Activated B cell treated with CpG ODN at 0.5 μM for 24 hours (primary cell): ENCODE measurements around the gene SDHA. TPM values are rescaled to one million over a fixed set of nuclear protein-coding genes. Genes with fewer than 3 reads are reported as not detected.
"Not testable (repeated sequence)": the region's sequence is repeated elsewhere in the genome, so short reads cannot be mapped to it uniquely, and the experiment has no call there.

Experiments used
- ATAC-seq: fragments of 200-7000 bp; cut with Tn5 transposase; one replicate; pipeline ENCODE4 v1.10.0; 2021; ENCODE audit warnings: low read depth, mild to moderate bottlenecking, moderate library complexity
- CTCF ChIA-PET: fragments of 350-600 bp; sonication (Branson Sonifier 250); formaldehyde crosslinking; loops from one replicate; lab custom pipeline; 2021; ENCODE audit warnings: antibody characterized with exemption; lab: Charles Lee
- POLR2A ChIA-PET: fragments of 350-600 bp; sonication (Branson Sonifier 250); formaldehyde crosslinking; loops from one replicate; lab custom pipeline; 2021; ENCODE audit warnings: antibody characterized with exemption; lab: Charles Lee
- DNase-seq: peaks from one replicate; pipeline ENCODE4 v3.0.0; 2022
- H3K27ac Mint-ChIP-seq: one replicate; pipeline ENCODE4 v1.8.0; 2020; ENCODE audit warnings: mixed read lengths
- H3K27me3 Mint-ChIP-seq: one replicate; pipeline ENCODE4 v1.8.0; 2021; ENCODE audit warnings: mixed read lengths
- H3K36me3 Mint-ChIP-seq: one replicate; pipeline ENCODE4 v1.8.0; 2021; ENCODE audit warnings: low read depth, mixed read lengths
- H3K4me1 Mint-ChIP-seq: one replicate; pipeline ENCODE4 v1.8.0; 2021; ENCODE audit warnings: mixed read lengths
- H3K4me3 Mint-ChIP-seq: one replicate; pipeline ENCODE4 v1.8.0; 2020; ENCODE audit warnings: mild to moderate bottlenecking, mixed read lengths
- H3K9me3 Mint-ChIP-seq: one replicate; pipeline ENCODE4 v1.8.0; 2020; ENCODE audit warnings: mixed read lengths
- CTCF ChIP-seq: fragments of 200-600 bp; IDR thresholded peaks from one replicate; pipeline ENCODE4 v1.8.0; 2022; ENCODE audit warnings: antibody characterized with exemption, mild to moderate bottlenecking
- intact Hi-C: fragments of 100-400 bp; cut with micrococcal nuclease; formaldehyde crosslinking; loops from one replicate; pipeline ENCODE4 v1.15.1; 2024
- total RNA-seq: library from RNA; stranded (reverse); gene quantifications from 2 replicates; pipeline ENCODE4 v1.2.3, GENCODE V29; 2022

The SDHA gene
- total RNA-seq, 1 donor from 2014 or later: 95.7 TPM

GRCh38 chr5:234450-234849 lies 16.3 kb downstream of the SDHA start:
- H3K36me3 Mint-ChIP-seq: peaks cover 77% of the 10 kb centered on the region
- ChIA-PET POLR2A (no interaction called here), CTCF (no interaction called here)
- H3K4me1 Mint-ChIP-seq: no peaks in the 10 kb centered on the region
- ATAC-seq (no peak), DNase-seq (no peak)
- no peak for TF ChIP-seq CTCF
- no peaks in the 10 kb centered on the region for H3K9me3 Mint-ChIP-seq
- no peak overlapping the region for H3K27ac Mint-ChIP-seq
- no peaks in the 10 kb centered on the region for H3K27me3 Mint-ChIP-seq
- no peak overlapping the region for H3K4me3 Mint-ChIP-seq
- intact Hi-C loops: loop anchor here (10.0 kb wide), 1 partner anchor 1360 kb away; no protein-coding TSS in a partner anchor

- ATAC-seq: not testable (repeated sequence)
Observed at GRCh38 chr5:235527-235926, 17.4 kb downstream of the SDHA start.

GRCh38 chr5:237931-238330 lies 19.8 kb downstream of the SDHA start:
- H3K4me1 Mint-ChIP-seq, CTCF ChIA-PET, H3K9me3 Mint-ChIP-seq, H3K4me3 Mint-ChIP-seq, ATAC-seq, POLR2A ChIA-PET, H3K27me3 Mint-ChIP-seq, DNase-seq, H3K27ac Mint-ChIP-seq: not testable (repeated sequence)
- intact Hi-C loops: loop anchor here (10.0 kb wide), 1 partner anchor 1357 kb away; no protein-coding TSS in a partner anchor
- peaks cover 79% of the 10 kb centered on the region for H3K36me3 Mint-ChIP-seq

More at GRCh38 chr5:235527-235926, 17.4 kb downstream of the SDHA start:
- H3K4me3 Mint-ChIP-seq, DNase-seq, H3K4me1 Mint-ChIP-seq, H3K27me3 Mint-ChIP-seq, H3K9me3 Mint-ChIP-seq, H3K27ac Mint-ChIP-seq, POLR2A ChIA-PET, CTCF ChIA-PET: not testable (repeated sequence)
- intact Hi-C loops: loop anchor here (10.0 kb wide), 1 partner anchor 1359 kb away; no protein-coding TSS in a partner anchor
- peaks cover 79% of the 10 kb centered on the region for H3K36me3 Mint-ChIP-seq

GRCh38 chr5:240550-240949 lies 22.4 kb downstream of the SDHA start:
- intact Hi-C loops, H3K9me3 Mint-ChIP-seq, CTCF ChIA-PET, DNase-seq, H3K4me3 Mint-ChIP-seq, ATAC-seq, POLR2A ChIA-PET, H3K4me1 Mint-ChIP-seq, H3K27ac Mint-ChIP-seq, H3K27me3 Mint-ChIP-seq: not testable (repeated sequence)
- peaks cover 71% of the 10 kb centered on the region for H3K36me3 Mint-ChIP-seq

- H3K9me3 Mint-ChIP-seq, H3K27ac Mint-ChIP-seq, ATAC-seq, CTCF ChIA-PET, H3K4me3 Mint-ChIP-seq, H3K4me1 Mint-ChIP-seq, H3K27me3 Mint-ChIP-seq, intact Hi-C loops, POLR2A ChIA-PET, DNase-seq: not testable (repeated sequence)
- peaks cover 71% of the 10 kb centered on the region for H3K36me3 Mint-ChIP-seq
Observed at GRCh38 chr5:241045-241669, 23.0 kb downstream of the SDHA start.

GRCh38 chr5:243683-244367 lies 25.7 kb downstream of the SDHA start:
- ATAC-seq, POLR2A ChIA-PET, intact Hi-C loops, H3K4me1 Mint-ChIP-seq, H3K9me3 Mint-ChIP-seq, H3K27me3 Mint-ChIP-seq, H3K4me3 Mint-ChIP-seq, CTCF ChIA-PET, DNase-seq: not testable (repeated sequence)
- Mint-ChIP-seq H3K27ac (peak overlapping the region; percentile 18), H3K36me3 (peaks cover 78% of the 10 kb centered on the region)

GRCh38 chr5:245717-246116 lies 27.6 kb downstream of the SDHA start:
- DNase-seq, intact Hi-C loops, H3K4me1 Mint-ChIP-seq, H3K27me3 Mint-ChIP-seq, H3K9me3 Mint-ChIP-seq, H3K27ac Mint-ChIP-seq, H3K4me3 Mint-ChIP-seq, ATAC-seq, CTCF ChIA-PET, POLR2A ChIA-PET: not testable (repeated sequence)
- peaks cover 81% of the 10 kb centered on the region for H3K36me3 Mint-ChIP-seq

GRCh38 chr5:250396-250795 lies 32.3 kb downstream of the SDHA start:
- ATAC-seq, intact Hi-C loops: not testable (repeated sequence)
- H3K36me3 Mint-ChIP-seq: peaks cover 77% of the 10 kb centered on the region

GRCh38 chr5:251016-251415 lies 32.9 kb downstream of the SDHA start:
- POLR2A ChIA-PET, CTCF ChIA-PET, intact Hi-C loops, H3K4me1 Mint-ChIP-seq, ATAC-seq, H3K27me3 Mint-ChIP-seq, H3K4me3 Mint-ChIP-seq, H3K9me3 Mint-ChIP-seq, H3K27ac Mint-ChIP-seq, DNase-seq: not testable (repeated sequence)
- H3K36me3 Mint-ChIP-seq: peaks cover 77% of the 10 kb centered on the region

More at GRCh38 chr5:250396-250795, 32.3 kb downstream of the SDHA start:
- H3K27ac Mint-ChIP-seq, H3K4me3 Mint-ChIP-seq, POLR2A ChIA-PET, H3K9me3 Mint-ChIP-seq, H3K27me3 Mint-ChIP-seq, DNase-seq, CTCF ChIA-PET, H3K4me1 Mint-ChIP-seq: not testable (repeated sequence)

- POLR2A ChIA-PET, H3K27ac Mint-ChIP-seq, DNase-seq, H3K4me3 Mint-ChIP-seq, ATAC-seq, H3K27me3 Mint-ChIP-seq, CTCF ChIA-PET, H3K4me1 Mint-ChIP-seq, H3K9me3 Mint-ChIP-seq, intact Hi-C loops: not testable (repeated sequence)
- H3K36me3 Mint-ChIP-seq: peaks cover 76% of the 10 kb centered on the region
Observed at GRCh38 chr5:251538-251937, 33.4 kb downstream of the SDHA start.

- intact Hi-C loops: not testable (repeated sequence)
- peaks cover 76% of the 10 kb centered on the region for H3K36me3 Mint-ChIP-seq
Observed at GRCh38 chr5:251975-252374, 33.9 kb downstream of the SDHA start.

More at GRCh38 chr5:251975-252374, 33.9 kb downstream of the SDHA start:
- H3K4me1 Mint-ChIP-seq, DNase-seq, ATAC-seq, POLR2A ChIA-PET, H3K9me3 Mint-ChIP-seq, H3K4me3 Mint-ChIP-seq, H3K27me3 Mint-ChIP-seq, CTCF ChIA-PET: not testable (repeated sequence)
- H3K27ac Mint-ChIP-seq: peak overlapping the region; percentile 76
